K562 treated with DMSO at 1 percent for 24 hours (cell line): ENCODE results near the gene OR10G4. TPM values are rescaled to one million over a fixed set of nuclear protein-coding genes. Genes with fewer than 3 reads are reported as not detected.

ENCODE experiments used
- total RNA-seq: library from RNA; unstranded; fragments of 300-600 nt; gene quantifications from 2 replicates; pipeline ENCODE4 v1.2.3, GENCODE V29; 2022; ENCODE audit warnings: low read depth; ENCODE audit not compliant: insufficient read depth

The OR10G4 gene
- total RNA-seq, result not detected in 2 replicates

GRCh38 chr11:124012697-124013096, at the start of gene OR10G4:
TSS of gene OR10G4 (plus strand) at chr11:124012997. CDS start at chr11:124015575, 2,578 bp downstream.

DNA sequence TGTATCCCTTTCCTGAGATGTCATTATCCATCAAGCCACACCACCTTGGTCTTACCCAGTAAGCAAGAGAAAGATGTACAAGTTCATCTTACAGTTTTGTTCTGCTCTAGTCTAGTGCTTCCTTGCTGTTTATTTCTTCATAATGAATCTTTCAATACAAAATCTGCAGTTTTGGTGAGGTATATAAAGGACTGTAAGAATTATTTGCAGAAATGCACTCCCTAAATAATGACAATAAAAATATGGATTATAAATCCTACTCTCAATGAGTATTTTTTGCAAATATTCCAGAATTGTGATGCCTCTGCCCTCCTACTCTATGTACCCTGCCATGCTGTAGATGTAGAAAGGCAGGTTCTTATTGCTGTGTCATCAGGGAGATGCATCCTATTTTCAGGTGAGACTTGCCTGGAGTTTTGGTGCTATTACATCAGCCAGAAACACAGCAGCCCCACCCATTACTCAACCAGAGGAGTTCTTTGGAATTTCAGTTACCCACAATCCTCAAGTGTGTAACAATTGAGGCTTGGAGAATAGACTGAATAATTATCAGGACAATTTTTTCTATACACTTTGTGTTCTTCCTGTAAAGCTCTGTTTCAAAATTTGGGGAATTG, 35.0 kb upstream of the OR10G4 start, which contains the start of gene OR10S1:
Gene OR10S1, minus strand, starts transcription at position 51 of the 617 bp plus-strand sequence. CDS start 117 bp downstream, outside the sequence.

GRCh38 chr11:123995119-123995518, 17.7 kb upstream of the OR10G4 start, which contains the start of gene OR10G6:
TSS of gene OR10G6 (minus strand) at chr11:123995161. CDS start at chr11:123995161, 0 bp downstream.

GRCh38 chr11:124026498-124026897, 13.7 kb downstream of the OR10G4 start, which contains the start of gene OR10G8:
TSS of gene OR10G8 (plus strand) at chr11:124026798. CDS start at chr11:124029623, 2,825 bp downstream.

DNA sequence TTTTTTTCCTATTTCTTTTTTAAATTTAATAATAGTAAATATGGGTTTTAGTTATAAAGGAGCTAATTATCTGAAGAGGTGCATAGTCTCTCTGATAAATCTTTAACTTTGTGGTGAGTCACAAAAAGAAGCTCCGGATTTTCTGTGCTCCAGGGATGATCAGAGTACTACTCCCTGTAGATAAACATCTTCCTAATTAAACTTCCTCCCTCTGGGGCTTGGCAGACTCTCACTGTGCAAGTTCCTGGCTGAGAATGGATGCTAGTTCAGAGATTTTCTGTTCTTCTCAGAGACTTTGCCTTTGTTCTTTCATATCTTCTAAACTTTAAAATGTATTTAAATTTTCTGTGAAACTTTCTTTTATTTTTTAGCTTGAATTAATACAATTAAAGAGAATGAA, 28.5 kb downstream of the OR10G4 start, which contains the start of gene OR10G7:
Gene OR10G7, minus strand, starts transcription at position 72 of the 400 bp plus-strand sequence. CDS start 2,324 bp downstream, outside the sequence.

Other genes with a start within 250 kb of the OR10G4 start
- not detected in 2 replicates for gene OR6M1, start 206.6 kb upstream of the OR10G4 start, total RNA-seq
- not detected in 2 replicates for gene TMEM225, start 127.3 kb upstream of the OR10G4 start, total RNA-seq
- gene OR8D4, start 110.8 kb upstream of the OR10G4 start, total RNA-seq, result not detected in 2 replicates
- gene OR4D5, start 73.4 kb upstream of the OR10G4 start, total RNA-seq, result not detected in 2 replicates
- not detected in 2 replicates for gene OR6T1, start 69.2 kb upstream of the OR10G4 start, total RNA-seq
- gene OR10S1, start 35.2 kb upstream of the OR10G4 start, total RNA-seq, result not detected in 2 replicates
- gene OR10G6, start 17.8 kb upstream of the OR10G4 start, total RNA-seq, result not detected in 2 replicates
- not detected in 2 replicates for gene OR10G9, start 10.0 kb downstream of the OR10G4 start, total RNA-seq
- gene OR10G8, start 13.8 kb downstream of the OR10G4 start, total RNA-seq, result not detected in 2 replicates
- gene OR10G7, start 28.3 kb downstream of the OR10G4 start, total RNA-seq, result not detected in 2 replicates
- gene VWA5A, start 102.5 kb downstream of the OR10G4 start, total RNA-seq, result 16.7 and 17.6 TPM in 2 replicates
- not detected in 2 replicates for gene OR10D3, start 170.3 kb downstream of the OR10G4 start, total RNA-seq
- gene OR8G1, start 228.1 kb downstream of the OR10G4 start, total RNA-seq, result not detected in 2 replicates
- gene OR8G5, start 243.4 kb downstream of the OR10G4 start, total RNA-seq, result 0.44 and 1.7 TPM in 2 replicates